Cardiac muscle cell (in vitro differentiated cells and primary cell): ENCODE results near the gene KIF27. TPM values are rescaled to one million over a fixed set of nuclear protein-coding genes. Genes with fewer than 3 reads are reported as not detected.
"Not testable (repeated sequence)": the region's sequence is repeated elsewhere in the genome, so short reads cannot be mapped to it uniquely, and the experiment has no call there.

ENCODE experiments used
- DNase-seq, 2 donors: peaks; one replicate each; pipeline versions ENCODE4 v3.0.0 to v3.0.0-alpha.2; 2010 to 2017; ENCODE audit warnings: low read depth in 1 of 2, low spot score in 1 of 2
- H3K27ac ChIP-seq: fragments of 200-600 bp; sonication (generic); 2 replicates; pipeline ENCODE4 v1.5.1; 2016
- H3K27me3 ChIP-seq: fragments of 200-600 bp; sonication (generic); 2 replicates; pipeline ENCODE4 v1.6.0; 2016; ENCODE audit warnings: control low read depth
- H3K36me3 ChIP-seq: fragments of 200-600 bp; sonication (generic); 2 replicates; pipeline ENCODE4 v1.5.1; 2016; ENCODE audit warnings: control low read depth
- H3K4me1 ChIP-seq: fragments of 200-600 bp; sonication (generic); 2 replicates; pipeline ENCODE4 v1.8.1; 2017; ENCODE audit warnings: low read depth, mild to moderate bottlenecking, mixed run types
- H3K4me3 ChIP-seq: fragments of 200-600 bp; sonication (generic); 2 replicates; pipeline ENCODE4 v1.5.1; 2016; ENCODE audit warnings: mild to moderate bottlenecking
- H3K9me3 ChIP-seq: fragments of 200-600 bp; sonication (generic); 2 replicates; pipeline ENCODE4 v1.5.1; 2017; ENCODE audit warnings: low read depth, mild to moderate bottlenecking, control low read depth
- polyA plus RNA-seq: library from polyadenylated mRNA; unstranded; fragments of >200 nt; fragmentation: Nextera tagmentation; extraction: Ambion mirVana; gene quantifications from 2 replicates; pipeline ENCODE4 v1.2.1, GENCODE V29; 2016
- total RNA-seq: library from RNA; depleted of rRNA; stranded (reverse); fragments of >200 nt; gene quantifications from 2 replicates; pipeline ENCODE4 v1.2.3, GENCODE V29; 2016
- TF ChIP-seq, protein P1 (sequence below): IDR thresholded peaks from 2 replicates; pipeline ENCODE4 v1.5.1; 2012; ENCODE audit warnings: low read depth, mild to moderate bottlenecking, low read length

The KIF27 gene
- total and polyA plus RNA-seq, 2 experiments from 2014 or later = 6.2 to 6.6 TPM

- DNase-seq = no peak
- H3K4me3 ChIP-seq = no peak overlapping the region
- no peak overlapping the region for H3K27ac ChIP-seq
- H3K36me3 ChIP-seq = no peaks in the 10 kb centered on the region
- TF ChIP-seq, protein P1, sequence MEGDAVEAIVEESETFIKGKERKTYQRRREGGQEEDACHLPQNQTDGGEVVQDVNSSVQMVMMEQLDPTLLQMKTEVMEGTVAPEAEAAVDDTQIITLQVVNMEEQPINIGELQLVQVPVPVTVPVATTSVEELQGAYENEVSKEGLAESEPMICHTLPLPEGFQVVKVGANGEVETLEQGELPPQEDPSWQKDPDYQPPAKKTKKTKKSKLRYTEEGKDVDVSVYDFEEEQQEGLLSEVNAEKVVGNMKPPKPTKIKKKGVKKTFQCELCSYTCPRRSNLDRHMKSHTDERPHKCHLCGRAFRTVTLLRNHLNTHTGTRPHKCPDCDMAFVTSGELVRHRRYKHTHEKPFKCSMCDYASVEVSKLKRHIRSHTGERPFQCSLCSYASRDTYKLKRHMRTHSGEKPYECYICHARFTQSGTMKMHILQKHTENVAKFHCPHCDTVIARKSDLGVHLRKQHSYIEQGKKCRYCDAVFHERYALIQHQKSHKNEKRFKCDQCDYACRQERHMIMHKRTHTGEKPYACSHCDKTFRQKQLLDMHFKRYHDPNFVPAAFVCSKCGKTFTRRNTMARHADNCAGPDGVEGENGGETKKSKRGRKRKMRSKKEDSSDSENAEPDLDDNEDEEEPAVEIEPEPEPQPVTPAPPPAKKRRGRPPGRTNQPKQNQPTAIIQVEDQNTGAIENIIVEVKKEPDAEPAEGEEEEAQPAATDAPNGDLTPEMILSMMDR = no peak
- no peaks in the 10 kb centered on the region for H3K4me1 ChIP-seq
- no peaks in the 10 kb centered on the region for H3K9me3 ChIP-seq
- H3K27me3 ChIP-seq = no peaks in the 10 kb centered on the region
Observed at GRCh38 chr9:83957248-83957513, 35.9 kb upstream of the KIF27 start.

GRCh38 chr9:83956436-83957247 is 35.4 kb upstream of the KIF27 start:
- Histone ChIP-seq H3K9me3 (no peaks in the 10 kb centered on the region), H3K27ac (no peak overlapping the region), H3K36me3 (no peaks in the 10 kb centered on the region), H3K27me3 (no peaks in the 10 kb centered on the region), H3K4me1 (no peaks in the 10 kb centered on the region), H3K4me3 (no peak overlapping the region)
- DNase-seq = peak in 1 of 2 donors; percentile 74
- TF ChIP-seq, protein P1 = no peak

- DNase-seq = no peak
- TF ChIP-seq, protein P1 = no peak
- H3K4me1 ChIP-seq = no peaks in the 10 kb centered on the region
- no peaks in the 10 kb centered on the region for H3K36me3 ChIP-seq
- H3K27ac ChIP-seq = no peak overlapping the region
- H3K4me3 ChIP-seq = no peak overlapping the region
- H3K9me3 ChIP-seq = no peaks in the 10 kb centered on the region
- no peaks in the 10 kb centered on the region for H3K27me3 ChIP-seq
Observed at GRCh38 chr9:83956086-83956435, 34.8 kb upstream of the KIF27 start.

- DNase-seq, H3K4me1 ChIP-seq, H3K27ac ChIP-seq, H3K4me3 ChIP-seq, H3K36me3 ChIP-seq, H3K27me3 ChIP-seq, H3K9me3 ChIP-seq: not testable (repeated sequence)
Observed at GRCh38 chr9:83948096-83948495, 26.9 kb upstream of the KIF27 start.

DNA sequence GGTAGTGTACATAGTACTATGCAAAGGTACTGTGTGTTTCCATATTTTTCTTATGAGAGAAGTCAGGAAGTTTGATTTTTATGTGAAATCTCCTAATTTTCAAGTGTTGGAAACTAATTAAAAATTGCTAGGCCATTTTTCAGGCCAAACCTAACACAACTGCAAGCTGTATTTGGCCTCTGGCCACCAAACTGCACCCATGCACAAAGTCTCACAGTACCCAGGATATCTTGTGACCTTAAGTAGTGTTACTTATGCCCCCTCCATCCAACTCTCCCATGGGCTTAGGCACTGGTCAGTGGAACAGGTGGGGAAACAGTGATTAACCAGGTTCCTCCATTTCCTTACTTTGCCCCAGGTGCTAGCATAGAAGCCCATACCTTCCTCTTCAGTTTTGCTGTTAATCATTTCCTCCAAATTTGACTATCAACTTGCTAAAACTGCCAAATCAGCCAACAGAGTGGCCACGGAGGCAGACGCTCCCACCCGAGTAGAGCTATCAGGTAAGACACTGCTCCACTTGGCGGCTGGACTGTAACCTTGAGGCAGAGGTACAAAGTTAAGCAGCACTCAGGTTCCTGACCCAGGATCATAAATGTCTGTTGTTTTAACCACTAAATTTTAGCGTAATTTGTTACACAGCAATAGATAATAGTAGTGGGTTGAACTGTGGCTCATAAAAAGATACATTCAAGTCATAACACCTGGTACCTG is 19.5 kb upstream of the KIF27 start:
- Histone ChIP-seq H3K4me1 (no peaks in the 10 kb centered on the region), H3K27me3 (no peaks in the 10 kb centered on the region)
- TF ChIP-seq, protein P1 = no peak

GRCh38 chr9:83937861-83938455 is 16.7 kb upstream of the KIF27 start:
- no peaks in the 10 kb centered on the region for H3K27me3 ChIP-seq
- no peaks in the 10 kb centered on the region for H3K4me1 ChIP-seq
- no peaks in the 10 kb centered on the region for H3K9me3 ChIP-seq
- TF ChIP-seq, protein P1 = peak; percentile 56
- no peak overlapping the region for H3K27ac ChIP-seq
- DNase-seq = peak; percentile 76 to 77
- no peak overlapping the region for H3K4me3 ChIP-seq
- H3K36me3 ChIP-seq = no peaks in the 10 kb centered on the region

More for the DNA sequence above, 19.5 kb upstream of the KIF27 start:
- no peak overlapping the region for H3K4me3 ChIP-seq
- no peaks in the 10 kb centered on the region for H3K36me3 ChIP-seq
- H3K9me3 ChIP-seq = no peaks in the 10 kb centered on the region
- H3K27ac ChIP-seq = no peak overlapping the region
- DNase-seq = no peak
